UCSD-AML1 (cell line): ENCODE data around the gene AGMO.

Experiments
- DNase-seq: peaks from one replicate; lab custom pipeline; 2025; ENCODE audit not compliant: unreplicated experiment; lab: John Stamatoyannopoulos, UW

AGMO gene

DNA sequence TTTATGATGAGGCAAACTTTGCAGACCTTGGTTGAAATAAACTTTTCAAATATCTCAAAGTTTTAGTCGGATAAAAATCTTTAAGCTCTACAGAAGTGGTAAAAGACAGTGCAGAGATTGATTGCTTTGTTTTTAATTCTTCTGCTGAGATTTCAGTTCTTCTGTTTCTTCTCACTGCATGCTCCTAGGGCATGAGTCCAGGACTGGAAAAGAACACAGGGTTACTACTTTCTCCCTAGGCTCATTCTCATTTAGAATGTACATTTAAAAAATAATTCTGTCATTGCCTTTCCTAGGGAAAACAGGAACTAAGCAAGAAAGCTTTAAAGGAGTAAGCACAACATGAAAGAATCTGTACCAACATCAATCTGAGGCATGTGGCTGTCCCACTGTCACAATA is 402.6 kb downstream of the AGMO start:
- no peak for DNase-seq

DNA sequence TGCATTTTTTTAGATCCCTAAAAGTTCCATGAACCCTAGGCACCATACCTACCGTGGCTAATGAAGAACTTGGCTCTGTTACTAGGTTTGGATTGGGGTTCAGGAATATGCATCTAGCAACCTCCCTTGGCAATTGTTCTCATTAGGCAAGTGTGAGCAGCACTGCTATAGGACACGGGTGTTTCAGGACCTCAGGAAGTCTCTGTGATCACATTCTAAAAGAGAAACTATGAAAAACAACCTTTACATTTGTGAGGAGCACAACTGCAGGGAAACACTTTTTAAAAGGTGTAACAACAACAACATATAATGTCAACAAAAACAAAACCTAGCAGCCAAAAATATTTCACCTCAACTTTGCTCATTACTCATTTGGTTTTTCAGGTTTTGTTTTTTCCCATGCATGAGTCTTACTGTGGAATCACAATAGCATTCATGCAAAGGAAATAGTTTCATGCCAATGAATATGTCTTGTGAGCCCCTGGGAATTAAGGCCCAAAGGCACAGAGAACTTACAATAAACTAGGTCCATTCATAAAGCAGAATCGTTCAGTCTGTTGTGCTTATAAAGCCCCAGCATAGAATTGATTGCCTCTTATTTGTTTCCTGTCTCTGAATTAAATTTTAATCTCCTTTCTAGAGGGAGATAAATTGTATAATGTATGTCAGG is 403.5 kb downstream of the AGMO start:
- no peak for DNase-seq
